ENCODE results near the gene TMBIM1.

The TMBIM1 gene

GRCh38 chr2:218256612-218257350 lies 35.5 kb downstream of the TMBIM1 start:
- H3K4me3 ChIP-seq (replicated peaks in 1 of 2; ENCODE audit: low read depth in 2 of 2, low read length in 2 of 2), result no peak overlapping the region

GRCh38 chr2:218255446-218255845 lies 36.9 kb downstream of the TMBIM1 start:
- no peak overlapping the region for H3K4me3 ChIP-seq (replicated peaks in 1 of 2; ENCODE audit: low read depth in 2 of 2, low read length in 2 of 2)
- no peak for TF ChIP-seq CTCF (IDR thresholded peaks at IDR 0.05; ENCODE audit: low read depth, low read length)
- DNase-seq (ENCODE audit: low read depth in 2 of 2), result peak in 1 of 2 donors; percentile 73

More at GRCh38 chr2:218256612-218257350, 35.5 kb downstream of the TMBIM1 start:
- DNase-seq (ENCODE audit: low read depth in 2 of 2), result no peak
- TF ChIP-seq CTCF (IDR thresholded peaks at IDR 0.05; ENCODE audit: low read depth, low read length), result no peak

- H3K4me3 ChIP-seq (replicated peaks in 1 of 2; ENCODE audit: low read depth in 2 of 2, low read length in 2 of 2), result no peak overlapping the region
- TF ChIP-seq CTCF (IDR thresholded peaks at IDR 0.05; ENCODE audit: low read depth, low read length), result no peak
- no peak for DNase-seq (ENCODE audit: low read depth in 2 of 2)
Measured at GRCh38 chr2:218253232-218253625, 39.1 kb downstream of the TMBIM1 start.

- peak in 1 of 2 donors; percentile 27 for DNase-seq (ENCODE audit: low read depth in 2 of 2)
- TF ChIP-seq CTCF (IDR thresholded peaks at IDR 0.05; ENCODE audit: low read depth, low read length), result no peak
- no peak overlapping the region for H3K4me3 ChIP-seq (replicated peaks in 1 of 2; ENCODE audit: low read depth in 2 of 2, low read length in 2 of 2)
Measured at GRCh38 chr2:218252509-218253231, 39.6 kb downstream of the TMBIM1 start.

GRCh38 chr2:218249691-218250090 lies 42.6 kb downstream of the TMBIM1 start:
- no peak for DNase-seq (ENCODE audit: low read depth in 2 of 2)
- H3K4me3 ChIP-seq (replicated peaks in 1 of 2; ENCODE audit: low read depth in 2 of 2, low read length in 2 of 2), result no peak overlapping the region
- TF ChIP-seq CTCF (IDR thresholded peaks at IDR 0.05; ENCODE audit: low read depth, low read length), result no peak

GRCh38 chr2:218245214-218245613 lies 47.1 kb downstream of the TMBIM1 start:
- no peak for TF ChIP-seq CTCF (IDR thresholded peaks at IDR 0.05; ENCODE audit: low read depth, low read length)
- no peak for DNase-seq (ENCODE audit: low read depth in 2 of 2)
- no peak overlapping the region for H3K4me3 ChIP-seq (replicated peaks in 1 of 2; ENCODE audit: low read depth in 2 of 2, low read length in 2 of 2)

All from cardiac fibroblast (primary cell).